Retinal pigment epithelial cell (primary cell): ENCODE measurements around the gene TSPAN18.

Experiments
- DNase-seq: peaks from one replicate; pipeline ENCODE4 v3.0.0-alpha.2; 2010; ENCODE audit warnings: low read depth
- H3K4me3 ChIP-seq: 2 replicates; pipeline ENCODE4 v1.5.1; 2011; ENCODE audit warnings: mild to moderate bottlenecking, low read length, control low read depth, moderate library complexity
- TF ChIP-seq, protein P1 (sequence below): conservative IDR thresholded peaks from 2 replicates; pipeline ENCODE4 v1.5.1; 2011; ENCODE audit warnings: low read depth, low read length, control low read depth, inconsistent platforms

Gene TSPAN18

DNA sequence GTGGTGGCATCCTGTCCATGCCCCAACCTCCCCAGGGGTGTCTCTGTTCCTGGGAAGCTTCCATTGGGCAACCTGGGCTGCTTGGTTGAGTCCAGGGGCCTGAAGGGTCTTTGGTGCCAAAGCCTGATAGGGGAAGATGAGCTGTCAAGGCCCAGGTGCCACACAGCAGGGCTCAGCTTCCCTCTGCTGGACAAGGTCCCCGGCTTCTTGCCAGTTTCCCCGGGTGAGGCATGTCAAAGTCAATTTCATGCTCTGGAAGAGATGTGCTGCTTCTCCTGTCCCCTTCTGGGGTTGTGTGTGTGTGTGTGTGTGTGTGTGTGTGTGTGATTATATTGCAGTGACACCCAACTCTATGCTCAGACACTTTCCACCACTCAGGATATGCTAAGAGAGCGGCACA lies 197.0 kb downstream of the TSPAN18 start:
- DNase-seq: no peak

DNA sequence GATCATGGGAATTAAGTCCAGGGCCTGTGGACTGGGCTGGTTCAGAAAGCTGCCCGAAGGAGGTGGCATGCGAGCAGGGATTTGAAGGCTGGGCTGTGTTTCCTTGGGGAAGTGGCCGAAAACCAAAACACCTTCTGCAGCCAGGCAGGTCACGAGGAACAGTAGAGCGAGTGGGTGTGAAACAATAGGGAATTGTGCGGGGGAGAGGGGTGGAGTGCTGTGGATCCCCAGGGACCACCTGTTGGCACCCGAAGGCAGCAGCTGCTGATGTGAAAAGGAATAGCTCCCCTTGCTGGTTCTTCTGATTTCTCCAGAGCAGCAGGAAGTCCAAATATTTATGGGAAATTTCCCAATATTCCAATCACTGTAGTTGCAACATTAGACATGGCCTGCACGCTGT lies 199.3 kb downstream of the TSPAN18 start:
- TF ChIP-seq, protein P1, sequence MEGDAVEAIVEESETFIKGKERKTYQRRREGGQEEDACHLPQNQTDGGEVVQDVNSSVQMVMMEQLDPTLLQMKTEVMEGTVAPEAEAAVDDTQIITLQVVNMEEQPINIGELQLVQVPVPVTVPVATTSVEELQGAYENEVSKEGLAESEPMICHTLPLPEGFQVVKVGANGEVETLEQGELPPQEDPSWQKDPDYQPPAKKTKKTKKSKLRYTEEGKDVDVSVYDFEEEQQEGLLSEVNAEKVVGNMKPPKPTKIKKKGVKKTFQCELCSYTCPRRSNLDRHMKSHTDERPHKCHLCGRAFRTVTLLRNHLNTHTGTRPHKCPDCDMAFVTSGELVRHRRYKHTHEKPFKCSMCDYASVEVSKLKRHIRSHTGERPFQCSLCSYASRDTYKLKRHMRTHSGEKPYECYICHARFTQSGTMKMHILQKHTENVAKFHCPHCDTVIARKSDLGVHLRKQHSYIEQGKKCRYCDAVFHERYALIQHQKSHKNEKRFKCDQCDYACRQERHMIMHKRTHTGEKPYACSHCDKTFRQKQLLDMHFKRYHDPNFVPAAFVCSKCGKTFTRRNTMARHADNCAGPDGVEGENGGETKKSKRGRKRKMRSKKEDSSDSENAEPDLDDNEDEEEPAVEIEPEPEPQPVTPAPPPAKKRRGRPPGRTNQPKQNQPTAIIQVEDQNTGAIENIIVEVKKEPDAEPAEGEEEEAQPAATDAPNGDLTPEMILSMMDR: no peak
- no peak for DNase-seq
- H3K4me3 ChIP-seq: no peak overlapping the region

More for the DNA sequence above, 197.0 kb downstream of the TSPAN18 start:
- H3K4me3 ChIP-seq: no peak overlapping the region
- TF ChIP-seq, protein P1: no peak

DNA sequence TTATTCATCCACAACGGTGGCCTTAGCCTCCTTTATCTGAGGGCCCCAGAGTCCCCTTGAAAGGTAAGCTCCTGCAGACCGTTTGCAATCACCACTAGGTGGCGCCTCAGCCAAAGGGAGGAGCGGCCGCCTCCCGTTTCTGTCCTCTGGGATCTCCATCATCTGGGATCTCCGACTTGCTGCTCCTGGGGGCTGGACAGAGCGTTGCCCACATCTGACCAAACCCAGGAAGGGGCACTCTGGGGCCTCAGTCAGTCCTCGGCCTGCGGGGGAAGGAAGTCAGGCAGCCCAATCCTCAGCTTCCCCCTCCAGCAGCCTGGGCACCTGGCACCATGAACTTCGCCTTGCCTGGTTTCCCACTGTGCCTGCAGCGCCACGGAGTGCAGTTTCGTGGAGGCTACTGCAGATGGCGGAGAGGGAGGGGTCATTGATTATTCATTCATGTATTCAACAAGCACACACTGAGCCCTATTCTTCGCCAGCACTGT lies 200.5 kb downstream of the TSPAN18 start:
- DNase-seq: no peak
- no peak overlapping the region for H3K4me3 ChIP-seq
- TF ChIP-seq, protein P1: peak; percentile 91

DNA sequence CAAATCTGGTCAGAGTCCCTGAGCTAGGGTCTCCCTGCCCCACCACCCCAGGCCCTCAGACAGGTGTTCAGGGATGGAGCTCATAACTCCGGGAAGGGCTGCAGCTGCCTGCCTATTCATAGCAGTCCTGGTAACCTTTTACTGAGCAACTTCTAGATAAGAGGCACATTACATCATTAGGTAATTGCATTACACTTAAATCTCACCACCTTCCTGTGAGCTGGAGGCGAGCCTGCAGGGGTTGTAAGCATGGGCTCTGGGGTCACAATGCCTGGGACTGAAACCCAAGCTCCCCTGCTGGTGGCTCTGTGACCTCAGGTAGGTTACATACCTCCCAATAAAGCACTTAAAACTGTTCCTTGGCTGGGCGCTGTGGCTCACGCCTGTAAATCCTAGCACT lies 201.4 kb downstream of the TSPAN18 start:
- no peak for DNase-seq
- TF ChIP-seq, protein P1: no peak

DNA sequence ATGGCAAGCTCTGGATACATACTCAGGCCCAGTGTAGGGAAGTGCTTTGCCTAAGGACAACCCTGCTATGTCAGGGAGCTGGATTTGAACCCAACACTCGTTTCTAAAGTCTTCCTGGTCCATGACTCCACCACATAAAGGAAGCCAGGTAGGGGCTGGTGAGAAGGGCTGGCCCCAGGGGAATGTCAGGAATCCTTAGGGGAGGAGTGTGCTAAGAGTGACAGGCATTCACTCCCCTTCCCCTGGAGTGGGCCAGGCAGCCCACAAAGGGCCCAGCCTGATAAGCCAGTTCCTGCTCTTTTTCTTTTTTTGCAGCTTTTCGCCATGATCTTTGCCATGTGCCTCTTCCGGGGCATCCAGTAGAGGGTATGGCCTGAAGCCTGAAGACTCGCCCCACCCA lies 202.1 kb downstream of the TSPAN18 start:
- TF ChIP-seq, protein P1: no peak
- no peak overlapping the region for H3K4me3 ChIP-seq
- DNase-seq: no peak

More for the DNA sequence above, 201.4 kb downstream of the TSPAN18 start:
- H3K4me3 ChIP-seq: no peak overlapping the region

DNA sequence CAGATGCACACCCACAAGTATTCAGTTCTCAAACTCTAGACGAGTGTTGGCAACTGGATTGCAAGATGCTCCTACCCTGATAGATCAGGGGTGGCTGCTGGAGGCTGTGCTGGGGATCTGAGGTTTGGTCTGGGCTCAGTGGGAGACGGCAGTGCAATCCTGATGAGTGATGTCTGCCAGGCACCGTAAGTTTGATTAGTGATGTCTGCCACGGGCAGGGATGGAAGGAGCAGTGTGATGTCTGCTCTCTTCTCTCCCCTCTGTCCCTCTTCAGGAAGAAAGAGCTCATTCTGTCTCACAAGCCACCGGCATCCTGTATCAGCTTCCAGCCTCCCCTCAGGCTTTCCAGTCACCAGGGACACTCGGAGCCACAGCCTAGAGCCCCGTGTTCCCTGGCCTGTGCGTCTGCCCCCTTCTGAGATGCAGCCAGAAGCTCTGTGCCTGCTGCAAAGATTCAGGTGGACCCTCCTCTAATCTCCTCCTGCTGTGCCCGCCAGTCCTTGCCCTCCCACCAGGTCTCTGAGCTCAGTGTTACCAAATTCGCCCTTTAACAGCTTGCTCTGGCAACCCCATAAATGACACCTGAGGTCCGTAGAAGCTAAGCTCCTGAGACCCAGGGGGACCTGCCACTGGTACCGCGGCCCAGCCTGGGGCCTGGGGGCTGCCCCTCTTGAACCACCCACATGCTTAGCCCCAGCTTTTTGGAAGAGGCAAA lies 204.0 kb downstream of the TSPAN18 start:
- no peak overlapping the region for H3K4me3 ChIP-seq
- TF ChIP-seq, protein P1: no peak
- DNase-seq: no peak

DNA sequence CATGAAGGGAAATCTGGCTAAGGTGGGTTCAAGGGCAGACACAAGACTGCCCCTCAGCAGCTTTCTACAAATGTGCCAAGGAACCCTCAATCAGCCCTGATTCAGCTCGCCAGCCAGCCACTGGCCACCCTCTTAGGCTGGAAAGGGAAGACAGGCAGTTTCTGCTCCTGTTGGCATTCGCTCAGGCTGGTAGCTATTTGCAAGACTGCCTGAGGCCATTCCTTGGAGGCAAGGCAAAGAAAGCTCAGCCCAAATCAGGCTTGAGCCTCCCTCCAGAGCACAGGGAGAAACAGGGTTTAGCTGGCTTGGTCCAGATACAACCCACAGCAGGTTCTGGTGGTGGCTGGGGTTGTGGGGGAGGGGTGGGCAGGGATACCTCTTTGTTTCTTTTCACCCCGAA lies 204.7 kb downstream of the TSPAN18 start:
- no peak for DNase-seq
- no peak overlapping the region for H3K4me3 ChIP-seq
- TF ChIP-seq, protein P1: no peak
